Measurements from ENCODE around the gene LHFPL3. TPM values are rescaled to one million over a fixed set of nuclear protein-coding genes. Genes with fewer than 3 reads are reported as not detected.

The LHFPL3 gene
- total and polyA plus RNA-seq, 9 of the 15 experiments (the other 6 are each of a cell fraction or from before 2014, with no cell fraction given): 0.21 to 0.52 TPM; not detected in 7

- TF ChIP-seq CREB3L1 (IDR thresholded peaks at IDR 0.05; ENCODE audit: borderline replicate concordance, low read depth) (no peak), CLOCK (CRISPR knock-in tag; IDR thresholded peaks at IDR 0.05; ENCODE audit: borderline replicate concordance) (no peak), TSHZ1 (CRISPR knock-in tag; IDR thresholded peaks at IDR 0.05) (no peak), CBX5 (IDR thresholded peaks at IDR 0.05; ENCODE audit: borderline replicate concordance, low read depth) (no peak), TBL1XR1 (IDR thresholded peaks at IDR 0.05; ENCODE audit: low read length in 2 of 2) (peak in 1 of 2 experiments; percentile 61; a peak in 2 of 4 replicates), ZNF280B (CRISPR knock-in tag; IDR thresholded peaks at IDR 0.05) (no peak), SAP30 (IDR thresholded peaks at IDR 0.05; ENCODE audit: borderline replicate concordance, insufficient read depth, low read depth, low read length, poor library complexity, severe bottlenecking) (no peak), NCOA2 (IDR thresholded peaks at IDR 0.05; ENCODE audit: partially characterized antibody in 2 of 2) (no peak), NCOA4 (IDR thresholded peaks at IDR 0.05; ENCODE audit: partially characterized antibody) (no peak), TOE1 (IDR thresholded peaks at IDR 0.05; ENCODE audit: borderline replicate concordance) (no peak), TOE1 (CRISPR knock-in tag; IDR thresholded peaks at IDR 0.05; ENCODE audit: borderline replicate concordance, low read depth) (no peak), TFAP4 (CRISPR knock-in tag; IDR thresholded peaks at IDR 0.05; ENCODE audit: borderline replicate concordance) (no peak), FOXM1 (IDR thresholded peaks at IDR 0.05; ENCODE audit: low read depth) (no peak), FOXM1 (CRISPR knock-in tag; IDR thresholded peaks at IDR 0.05; ENCODE audit: low read depth) (no peak), DEAF1 (CRISPR knock-in tag; IDR thresholded peaks at IDR 0.05) (peak; percentile 96)
Observed at GRCh38 chr7:104923010-104923421, 594.6 kb downstream of the LHFPL3 start (continued).

Data from K562 (cell line).